Bronchial epithelial cell (primary cell): Measurements from ENCODE around the gene VEGFA. TPM values are rescaled to one million over a fixed set of nuclear protein-coding genes. Genes with fewer than 3 reads are reported as not detected.

Experiments
- DNase-seq: peaks from one replicate; pipeline ENCODE4 v3.0.0-alpha.2; 2010; ENCODE audit warnings: low read depth
- FAIRE-seq: peaks from 2 replicates; lab custom pipeline; 2011; peaks lifted over from hg19 to GRCh38; lab: Jason Lieb, UNC
- H3K27me3 ChIP-seq: 2 replicates; pipeline ENCODE4 v1.5.1; 2011; ENCODE audit warnings: low read length; ENCODE audit not compliant: control insufficient read depth, insufficient read depth
- H3K36me3 ChIP-seq: 2 replicates; pipeline ENCODE4 v1.5.1; 2011; ENCODE audit warnings: low read length; ENCODE audit not compliant: control insufficient read depth, insufficient read depth
- H3K4me3 ChIP-seq: 2 replicates; pipeline ENCODE4 v1.5.1; 2011; ENCODE audit warnings: mild to moderate bottlenecking, low read depth, low read length, control low read depth
- CTCF ChIP-seq: IDR thresholded peaks from 2 replicates; pipeline ENCODE4 v1.5.1; 2011; ENCODE audit warnings: mild to moderate bottlenecking, moderate library complexity, low read length, control low read depth, inconsistent platforms; ENCODE audit not compliant: insufficient read depth, severe bottlenecking
- total RNA-seq: library from RNA; depleted of rRNA; stranded (reverse); fragments of >200 nt; gene quantifications from 2 replicates; pipeline ENCODE4 v1.2.1, GENCODE V29; 2014

VEGFA gene
- total RNA-seq, 1 donor from 2014 or later, result 391 TPM

GRCh38 chr6:43761666-43762409 lies 8.2 kb upstream of the VEGFA start:
- TF ChIP-seq CTCF, result no peak
- no peak for FAIRE-seq

GRCh38 chr6:43762410-43762768 lies 7.6 kb upstream of the VEGFA start:
- no peak overlapping the region for H3K4me3 ChIP-seq
- DNase-seq, result no peak
- no peaks in the 10 kb centered on the region for H3K36me3 ChIP-seq
- TF ChIP-seq CTCF, result no peak
- peaks cover 2% of the 10 kb centered on the region for H3K27me3 ChIP-seq
- no peak for FAIRE-seq

More at GRCh38 chr6:43761666-43762409, 8.2 kb upstream of the VEGFA start:
- no peak for DNase-seq
- H3K27me3 ChIP-seq, result peaks cover 2% of the 10 kb centered on the region
- H3K4me3 ChIP-seq, result no peak overlapping the region
- no peaks in the 10 kb centered on the region for H3K36me3 ChIP-seq

GRCh38 chr6:43762966-43763695 lies 6.9 kb upstream of the VEGFA start:
- FAIRE-seq (no peak), DNase-seq (no peak)
- Histone ChIP-seq H3K36me3 (no peaks in the 10 kb centered on the region), H3K4me3 (no peak overlapping the region), H3K27me3 (peaks cover 2% of the 10 kb centered on the region)
- no peak for TF ChIP-seq CTCF

GRCh38 chr6:43763812-43764522 lies 6.0 kb upstream of the VEGFA start:
- TF ChIP-seq CTCF, result no peak
- H3K36me3 ChIP-seq, result no peaks in the 10 kb centered on the region
- FAIRE-seq (no peak), DNase-seq (no peak)
- peaks cover 2% of the 10 kb centered on the region for H3K27me3 ChIP-seq
- no peak overlapping the region for H3K4me3 ChIP-seq

- DNase-seq (no peak), FAIRE-seq (no peak)
- no peak overlapping the region for H3K4me3 ChIP-seq
- TF ChIP-seq CTCF, result no peak
- no peaks in the 10 kb centered on the region for H3K36me3 ChIP-seq
- H3K27me3 ChIP-seq, result peaks cover 2% of the 10 kb centered on the region
Observed at GRCh38 chr6:43764772-43765171, 5.2 kb upstream of the VEGFA start.
